ENCODE results near the gene GAS7. TPM values are rescaled to one million over a fixed set of nuclear protein-coding genes. Genes with fewer than 3 reads are reported as not detected.
A peak's percentile ranks its signal among the peaks of the same experiment; 100 is the strongest.

The GAS7 gene
- polyA plus RNA-seq, 1 donor: 24.4 TPM

DNA sequence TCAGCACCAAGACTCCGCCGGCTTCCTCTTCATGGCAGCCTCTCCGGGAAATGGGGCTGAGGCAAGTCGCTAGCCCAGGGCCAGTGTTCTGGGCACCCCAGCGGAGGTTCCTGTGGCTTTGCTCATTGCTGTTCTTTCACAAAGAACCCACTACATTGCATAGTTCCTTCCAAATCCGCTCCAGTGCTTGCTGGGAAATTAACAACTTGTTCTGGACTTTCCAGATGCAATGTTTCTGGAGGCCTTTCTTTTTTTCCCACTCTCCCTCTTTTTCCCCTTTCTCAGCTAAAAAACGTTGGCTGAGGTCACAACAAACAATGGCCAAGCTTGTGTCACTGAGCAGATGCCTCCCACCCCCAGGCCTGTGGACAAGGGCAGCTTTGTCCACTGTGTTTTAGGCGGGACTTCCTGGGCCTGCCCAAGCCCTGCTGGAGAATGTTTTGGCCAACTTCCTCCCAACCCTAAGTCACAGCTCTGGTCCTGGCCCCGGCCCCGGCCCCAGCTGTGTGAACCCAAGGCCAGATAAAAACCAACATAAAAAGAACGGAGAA is 161.8 kb downstream of the GAS7 start:
- Histone ChIP-seq H3K27me3 (ENCODE audit: control insufficient read depth, insufficient read depth, low read length) (no peaks in the 10 kb centered on the region), H3K9me3 (ENCODE audit: control insufficient read depth, low read depth, low read length) (no peaks in the 10 kb centered on the region), H3K4me3 (ENCODE audit: low read length) (no peak overlapping the region), H3K4me1 (ENCODE audit: control insufficient read depth, insufficient read depth, low read length) (peaks cover 6% of the 10 kb centered on the region), H3K27ac (ENCODE audit: low read length) (peak overlapping the region; percentile 31), H3K36me3 (ENCODE audit: control insufficient read depth, insufficient read depth, low read length) (no peaks in the 10 kb centered on the region)
- no CpG with 5 or more reads among the region's 11 CpGs for WGBS (ENCODE audit: insufficient coverage, low lambda C conversion rate)
- DNase-seq: peak in 1 of 2 donors; percentile 36

GRCh38 chr17:10035885-10036284 is 162.5 kb downstream of the GAS7 start:
- WGBS (ENCODE audit: insufficient coverage, low lambda C conversion rate): 90% methylated on average over 3 of the region's 4 CpGs
- peaks cover 6% of the 10 kb centered on the region for H3K4me1 ChIP-seq (ENCODE audit: control insufficient read depth, insufficient read depth, low read length)
- H3K27me3 ChIP-seq (ENCODE audit: control insufficient read depth, insufficient read depth, low read length): no peaks in the 10 kb centered on the region
- no peaks in the 10 kb centered on the region for H3K9me3 ChIP-seq (ENCODE audit: control insufficient read depth, low read depth, low read length)
- H3K27ac ChIP-seq (ENCODE audit: low read length): peak overlapping the region; percentile 31
- H3K4me3 ChIP-seq (ENCODE audit: low read length): no peak overlapping the region
- no peaks in the 10 kb centered on the region for H3K36me3 ChIP-seq (ENCODE audit: control insufficient read depth, insufficient read depth, low read length)
- no peak for DNase-seq

DNA sequence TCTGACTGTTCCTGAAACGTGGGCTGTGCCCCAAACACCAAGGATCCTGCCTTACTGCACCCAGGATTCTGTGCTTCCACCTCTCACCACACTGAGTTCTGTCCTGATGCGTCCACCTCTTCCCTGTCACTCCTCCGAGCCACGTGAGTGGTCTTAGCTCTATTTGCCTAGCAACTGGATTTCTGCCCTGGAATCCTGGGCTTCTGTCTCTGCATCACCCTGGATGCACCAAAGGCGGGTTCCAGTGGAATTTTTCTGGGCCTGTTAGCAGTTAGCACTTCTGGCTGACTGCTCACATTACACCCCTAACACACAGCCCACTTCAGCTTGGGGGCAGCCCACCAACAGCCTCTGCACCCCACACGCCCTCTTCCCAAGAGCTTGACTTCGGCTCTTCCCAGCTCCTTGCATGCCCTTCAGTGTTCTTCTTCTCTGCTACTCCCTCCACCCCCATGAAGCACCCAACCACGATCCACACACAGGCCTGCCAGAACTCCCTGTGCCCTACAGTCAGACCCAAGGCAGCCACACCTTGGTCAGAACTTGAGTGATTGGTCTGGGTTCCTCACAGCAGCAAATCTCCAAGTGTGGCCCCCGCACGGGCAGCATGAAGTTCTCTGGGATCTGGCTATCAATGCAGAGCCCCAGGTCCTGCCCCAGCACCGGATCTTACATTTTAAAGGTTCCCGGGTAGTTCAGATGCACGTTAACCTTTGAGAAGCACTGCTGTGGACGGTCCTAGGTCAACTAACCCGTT is 163.5 kb downstream of the GAS7 start:
- Histone ChIP-seq H3K4me1 (ENCODE audit: control insufficient read depth, insufficient read depth, low read length) (peaks cover 6% of the 10 kb centered on the region), H3K9me3 (ENCODE audit: control insufficient read depth, low read depth, low read length) (no peaks in the 10 kb centered on the region), H3K27me3 (ENCODE audit: control insufficient read depth, insufficient read depth, low read length) (no peaks in the 10 kb centered on the region), H3K4me3 (ENCODE audit: low read length) (no peak overlapping the region), H3K36me3 (ENCODE audit: control insufficient read depth, insufficient read depth, low read length) (no peaks in the 10 kb centered on the region), H3K27ac (ENCODE audit: low read length) (no peak overlapping the region)
- no peak for DNase-seq
- WGBS (ENCODE audit: insufficient coverage, low lambda C conversion rate): no CpG with 5 or more reads among the region's 15 CpGs

- peaks cover 7% of the 10 kb centered on the region for H3K4me1 ChIP-seq (ENCODE audit: control insufficient read depth, insufficient read depth, low read length)
- DNase-seq: no peak
- H3K27ac ChIP-seq (ENCODE audit: low read length): no peak overlapping the region
- H3K27me3 ChIP-seq (ENCODE audit: control insufficient read depth, insufficient read depth, low read length): no peaks in the 10 kb centered on the region
- no peaks in the 10 kb centered on the region for H3K36me3 ChIP-seq (ENCODE audit: control insufficient read depth, insufficient read depth, low read length)
- WGBS (ENCODE audit: insufficient coverage, low lambda C conversion rate): no CpG with 5 or more reads among the region's 8 CpGs
- H3K9me3 ChIP-seq (ENCODE audit: control insufficient read depth, low read depth, low read length): no peaks in the 10 kb centered on the region
- H3K4me3 ChIP-seq (ENCODE audit: low read length): no peak overlapping the region
Measured at GRCh38 chr17:10033959-10034358, 164.4 kb downstream of the GAS7 start.

DNA sequence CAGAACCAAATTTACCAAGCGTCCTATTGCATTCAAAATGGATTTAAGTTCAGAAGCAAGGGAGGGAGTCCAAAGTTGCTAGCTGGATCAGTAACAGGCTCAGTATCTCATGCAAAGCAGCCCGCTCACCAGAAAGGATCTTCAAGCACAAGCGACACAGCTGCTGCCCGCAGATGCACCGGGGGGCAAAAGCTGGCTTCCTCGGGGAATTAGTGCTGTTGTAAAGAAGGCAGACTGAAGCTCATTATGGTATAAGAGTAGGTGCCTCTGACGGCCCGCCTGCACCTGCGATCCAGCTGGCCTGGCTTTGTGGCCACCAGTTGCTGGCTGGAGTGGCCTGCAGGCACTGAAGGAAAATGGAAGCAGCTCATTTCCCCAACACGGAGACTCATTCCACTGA is 165.0 kb downstream of the GAS7 start:
- no peak overlapping the region for H3K27ac ChIP-seq (ENCODE audit: low read length)

DNA sequence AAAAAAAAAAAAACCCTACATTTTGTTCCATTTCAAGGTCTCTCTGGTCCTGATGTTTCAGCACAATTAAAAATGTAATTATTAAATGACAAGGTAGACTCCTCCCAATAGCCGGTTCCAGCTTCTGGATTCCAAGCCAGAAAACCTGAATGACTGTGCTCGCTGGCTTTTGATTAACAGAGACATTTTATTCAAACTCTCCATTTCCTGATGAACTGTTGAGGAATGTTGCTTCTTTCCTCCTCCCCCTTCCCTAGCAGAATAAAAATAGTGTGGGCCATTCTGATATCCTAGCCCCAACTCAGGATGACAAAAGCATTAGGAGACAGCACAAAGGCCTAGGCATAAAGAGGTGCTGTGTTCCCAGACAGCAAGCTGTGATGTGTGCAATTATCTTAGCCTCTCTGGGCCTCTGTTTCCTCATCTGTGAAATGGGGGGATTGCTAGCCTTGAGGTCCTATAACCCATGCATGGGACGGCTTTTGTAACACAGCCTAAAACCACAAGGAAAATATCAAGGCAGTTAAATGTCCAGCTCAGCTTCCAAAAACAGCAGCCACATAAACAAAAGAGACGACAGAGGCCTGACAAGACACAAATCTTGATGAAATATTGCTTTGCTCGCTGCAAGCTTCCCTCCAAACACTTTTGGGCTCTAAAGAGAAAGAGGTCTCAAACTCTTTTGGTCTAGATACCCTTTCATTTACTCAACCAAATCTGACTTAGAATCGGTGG is 166.1 kb downstream of the GAS7 start:
- no peaks in the 10 kb centered on the region for H3K27me3 ChIP-seq (ENCODE audit: control insufficient read depth, insufficient read depth, low read length)
- no peak overlapping the region for H3K27ac ChIP-seq (ENCODE audit: low read length)
- WGBS (ENCODE audit: insufficient coverage, low lambda C conversion rate): no CpG with 5 or more reads among the region's 6 CpGs

More for the DNA sequence above, 165.0 kb downstream of the GAS7 start:
- WGBS (ENCODE audit: insufficient coverage, low lambda C conversion rate): 100% methylated on average over 1 of the region's 10 CpGs
- Histone ChIP-seq H3K36me3 (ENCODE audit: control insufficient read depth, insufficient read depth, low read length) (no peaks in the 10 kb centered on the region), H3K9me3 (ENCODE audit: control insufficient read depth, low read depth, low read length) (no peaks in the 10 kb centered on the region), H3K27me3 (ENCODE audit: control insufficient read depth, insufficient read depth, low read length) (no peaks in the 10 kb centered on the region), H3K4me3 (ENCODE audit: low read length) (no peak overlapping the region), H3K4me1 (ENCODE audit: control insufficient read depth, insufficient read depth, low read length) (peaks cover 11% of the 10 kb centered on the region)
- DNase-seq: no peak

DNA sequence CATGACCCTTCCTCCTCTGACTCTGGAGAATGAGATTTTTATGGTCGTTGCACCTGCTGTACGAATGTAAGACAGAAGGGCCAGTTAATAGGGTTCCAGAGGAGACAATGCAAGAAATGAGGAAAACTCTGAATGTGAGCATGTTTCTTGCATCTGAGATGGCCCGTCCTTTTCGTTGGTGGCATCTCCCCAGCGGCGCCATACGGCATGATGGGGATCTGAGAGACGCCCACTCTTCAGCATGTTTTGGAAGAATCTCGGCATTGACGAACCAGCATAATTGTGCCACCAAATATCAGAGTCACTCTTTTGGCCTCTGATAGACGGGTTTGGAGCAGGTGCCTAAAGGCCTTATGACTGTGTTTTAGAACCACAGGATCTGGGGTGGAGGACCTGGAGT is 166.8 kb downstream of the GAS7 start:
- DNase-seq: no peak
- Histone ChIP-seq H3K9me3 (ENCODE audit: control insufficient read depth, low read depth, low read length) (no peaks in the 10 kb centered on the region), H3K36me3 (ENCODE audit: control insufficient read depth, insufficient read depth, low read length) (no peaks in the 10 kb centered on the region), H3K4me1 (ENCODE audit: control insufficient read depth, insufficient read depth, low read length) (peaks cover 11% of the 10 kb centered on the region), H3K27me3 (ENCODE audit: control insufficient read depth, insufficient read depth, low read length) (no peaks in the 10 kb centered on the region), H3K4me3 (ENCODE audit: low read length) (no peak overlapping the region), H3K27ac (ENCODE audit: low read length) (no peak overlapping the region)
- WGBS (ENCODE audit: insufficient coverage, low lambda C conversion rate): no CpG with 5 or more reads among the region's 11 CpGs

More for the DNA sequence above, 166.1 kb downstream of the GAS7 start:
- H3K4me3 ChIP-seq (ENCODE audit: low read length): no peak overlapping the region
- H3K36me3 ChIP-seq (ENCODE audit: control insufficient read depth, insufficient read depth, low read length): no peaks in the 10 kb centered on the region
- peaks cover 11% of the 10 kb centered on the region for H3K4me1 ChIP-seq (ENCODE audit: control insufficient read depth, insufficient read depth, low read length)
- H3K9me3 ChIP-seq (ENCODE audit: control insufficient read depth, low read depth, low read length): no peaks in the 10 kb centered on the region
- no peak for DNase-seq

DNA sequence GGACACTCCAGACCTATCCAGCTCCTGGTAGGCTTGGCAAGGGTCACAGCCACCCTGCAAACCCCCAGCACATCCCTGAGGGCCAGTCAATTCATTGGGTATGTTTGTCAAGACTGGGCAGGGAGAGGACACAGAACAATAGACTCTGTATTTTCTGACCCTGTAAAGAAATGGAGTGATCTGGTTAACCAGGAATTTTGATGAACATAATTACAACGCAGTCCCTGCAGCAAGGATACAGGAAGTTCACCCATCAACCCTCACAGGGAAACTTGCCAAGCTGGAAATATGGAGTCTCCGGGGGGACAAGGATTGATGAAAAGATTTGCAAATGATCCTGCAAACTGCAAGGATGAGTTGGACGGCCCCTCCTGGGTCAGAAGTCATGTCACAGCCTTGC is 167.3 kb downstream of the GAS7 start:
- no peaks in the 10 kb centered on the region for H3K9me3 ChIP-seq (ENCODE audit: control insufficient read depth, low read depth, low read length)
- no peak for DNase-seq
- no peaks in the 10 kb centered on the region for H3K36me3 ChIP-seq (ENCODE audit: control insufficient read depth, insufficient read depth, low read length)
- WGBS (ENCODE audit: insufficient coverage, low lambda C conversion rate): no CpG with 5 or more reads among the region's 3 CpGs
- no peak overlapping the region for H3K4me3 ChIP-seq (ENCODE audit: low read length)
- H3K4me1 ChIP-seq (ENCODE audit: control insufficient read depth, insufficient read depth, low read length): peaks cover 11% of the 10 kb centered on the region
- H3K27me3 ChIP-seq (ENCODE audit: control insufficient read depth, insufficient read depth, low read length): peaks cover 2% of the 10 kb centered on the region
- no peak overlapping the region for H3K27ac ChIP-seq (ENCODE audit: low read length)

- H3K9me3 ChIP-seq (ENCODE audit: control insufficient read depth, low read depth, low read length): no peaks in the 10 kb centered on the region
- no peaks in the 10 kb centered on the region for H3K36me3 ChIP-seq (ENCODE audit: control insufficient read depth, insufficient read depth, low read length)
- peaks cover 2% of the 10 kb centered on the region for H3K27me3 ChIP-seq (ENCODE audit: control insufficient read depth, insufficient read depth, low read length)
- H3K4me3 ChIP-seq (ENCODE audit: low read length): no peak overlapping the region
- no peak for DNase-seq
- no peak overlapping the region for H3K27ac ChIP-seq (ENCODE audit: low read length)
- peaks cover 6% of the 10 kb centered on the region for H3K4me1 ChIP-seq (ENCODE audit: control insufficient read depth, insufficient read depth, low read length)
- WGBS (ENCODE audit: insufficient coverage, low lambda C conversion rate): 40% methylated on average over 5 of the region's 7 CpGs
Measured at GRCh38 chr17:10029129-10029528, 169.3 kb downstream of the GAS7 start.

- H3K4me1 ChIP-seq (ENCODE audit: control insufficient read depth, insufficient read depth, low read length): peaks cover 6% of the 10 kb centered on the region
- no peaks in the 10 kb centered on the region for H3K9me3 ChIP-seq (ENCODE audit: control insufficient read depth, low read depth, low read length)
- no peak for DNase-seq
- 17% methylated on average over 1 of the region's 21 CpGs for WGBS (ENCODE audit: insufficient coverage, low lambda C conversion rate)
- no peak overlapping the region for H3K4me3 ChIP-seq (ENCODE audit: low read length)
- H3K36me3 ChIP-seq (ENCODE audit: control insufficient read depth, insufficient read depth, low read length): no peaks in the 10 kb centered on the region
- H3K27ac ChIP-seq (ENCODE audit: low read length): no peak overlapping the region
- peaks cover 2% of the 10 kb centered on the region for H3K27me3 ChIP-seq (ENCODE audit: control insufficient read depth, insufficient read depth, low read length)
Measured at GRCh38 chr17:10025976-10026901, 172.2 kb downstream of the GAS7 start.

Measured in large intestine (tissue), 3 donors.